Naive B cell (primary cell): ENCODE measurements around the gene GRIN3B. TPM values are rescaled to one million over a fixed set of nuclear protein-coding genes. Genes with fewer than 3 reads are reported as not detected.

ENCODE experiments used
- ATAC-seq, 2 donors: fragments of 150-1000 bp; cut with Tn5 transposase; 2 replicates each; pipeline ENCODE4 v1.10.0; 2021; ENCODE audit warnings: low read depth in 2 of 2, mild to moderate bottlenecking in 2 of 2, moderate library complexity in 2 of 2
- DNase-seq: peaks from one replicate; pipeline ENCODE4 v3.0.0; 2022
- H3K27ac Mint-ChIP-seq, 6 donors: one replicate each; pipeline ENCODE4 v1.8.0; 2020 to 2022; ENCODE audit warnings: mild to moderate bottlenecking in 6 of 6, mixed read lengths in 6 of 6, moderate library complexity in 5 of 6, inconsistent platforms in 2 of 6
- H3K27me3 Mint-ChIP-seq, 3 donors: one replicate each; pipeline ENCODE4 v1.8.0; 2021 to 2022; ENCODE audit warnings: mixed read lengths in 3 of 3, mild to moderate bottlenecking in 1 of 3
- H3K36me3 Mint-ChIP-seq, 2 donors: one replicate each; pipeline ENCODE4 v1.8.0; 2020 to 2022; ENCODE audit warnings: mixed read lengths in 2 of 2, inconsistent platforms in 1 of 2, mild to moderate bottlenecking in 1 of 2
- H3K4me1 Mint-ChIP-seq, 3 donors: one replicate each; pipeline ENCODE4 v1.8.0; 2020 to 2022; ENCODE audit warnings: mixed read lengths in 3 of 3, inconsistent platforms in 1 of 3, mild to moderate bottlenecking in 1 of 3, moderate library complexity in 1 of 3
- H3K4me3 Mint-ChIP-seq, 8 donors: one replicate each; pipeline ENCODE4 v1.8.0; 2020 to 2022; ENCODE audit warnings: mild to moderate bottlenecking in 8 of 8, mixed read lengths in 8 of 8, moderate library complexity in 8 of 8, inconsistent platforms in 2 of 8
- H3K9me3 Mint-ChIP-seq, 7 donors: one replicate each; pipeline ENCODE4 v1.8.0; 2020 to 2022; ENCODE audit warnings: mixed read lengths in 7 of 7, mild to moderate bottlenecking in 5 of 7, inconsistent platforms in 2 of 7, moderate library complexity in 1 of 7
- polyA plus RNA-seq, 6 donors: library from polyadenylated mRNA; unstranded; fragments of 300-500 nt; fragmentation: Illumina TruSeq; gene quantifications; one replicate each; pipeline ENCODE4 v1.2.3, GENCODE V29; 2021; ENCODE audit warnings: low read depth in 6 of 6

The GRIN3B gene
- polyA plus RNA-seq, 6 donors from 2014 or later, result not detected

DNA sequence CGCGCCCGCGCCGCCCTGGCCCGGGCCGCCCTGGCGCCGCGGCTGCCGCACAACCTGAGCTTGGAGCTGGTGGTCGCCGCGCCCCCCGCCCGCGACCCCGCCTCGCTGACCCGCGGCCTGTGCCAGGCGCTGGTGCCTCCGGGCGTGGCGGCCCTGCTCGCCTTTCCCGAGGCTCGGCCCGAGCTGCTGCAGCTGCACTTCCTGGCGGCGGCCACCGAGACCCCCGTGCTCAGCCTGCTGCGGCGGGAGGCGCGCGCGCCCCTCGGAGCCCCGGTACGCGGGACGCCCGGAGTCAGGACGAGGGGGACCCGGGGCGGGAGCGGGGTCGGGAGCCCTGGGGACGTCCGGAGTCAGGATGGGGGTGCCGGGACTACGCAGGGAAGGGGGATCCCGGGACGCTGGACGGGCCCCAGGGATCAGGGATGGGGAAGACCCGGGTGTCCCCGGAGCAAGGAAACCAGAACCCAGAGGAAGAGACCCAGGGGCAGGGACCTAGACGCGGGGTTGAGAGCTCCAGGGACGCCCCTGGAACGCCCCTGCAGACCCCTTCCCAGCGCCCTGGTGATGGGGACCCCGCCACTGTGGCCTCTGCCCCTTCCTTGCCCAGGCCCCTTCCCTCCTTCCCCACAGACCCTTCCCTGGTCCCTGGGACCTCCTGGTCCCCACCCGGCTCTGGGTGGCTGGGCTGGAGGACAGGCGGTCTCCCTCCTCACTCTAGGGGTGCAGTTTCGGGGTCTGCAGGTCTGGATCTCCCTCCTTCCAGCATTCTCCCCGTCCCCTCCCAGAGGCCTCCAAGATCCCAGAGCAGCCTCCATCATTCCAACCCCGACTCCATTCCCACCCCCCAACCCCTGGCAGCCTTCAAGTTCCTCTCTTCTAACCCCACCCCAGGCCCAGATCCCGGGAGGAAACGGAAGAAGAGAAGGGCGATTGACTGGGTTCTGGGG, 645 bp downstream of the GRIN3B start:
- Mint-ChIP-seq H3K36me3 (no peaks in the 10 kb centered on the region), H3K27me3 (peaks cover 24 to 52% (median 45%) of the 10 kb centered on the region in 3 donors), H3K4me1 (peaks cover 15 to 27% (median 19%) of the 10 kb centered on the region in 3 donors), H3K4me3 (peak overlapping the region in 6 of 8 donors; percentile 45 to 69 (median 62)), H3K9me3 (peaks cover 0 to 1% (median 0%) of the 10 kb centered on the region in 7 donors), H3K27ac (peak overlapping the region in 1 of 6 donors; percentile 56)
- ATAC-seq (no peak), DNase-seq (no peak)

DNA sequence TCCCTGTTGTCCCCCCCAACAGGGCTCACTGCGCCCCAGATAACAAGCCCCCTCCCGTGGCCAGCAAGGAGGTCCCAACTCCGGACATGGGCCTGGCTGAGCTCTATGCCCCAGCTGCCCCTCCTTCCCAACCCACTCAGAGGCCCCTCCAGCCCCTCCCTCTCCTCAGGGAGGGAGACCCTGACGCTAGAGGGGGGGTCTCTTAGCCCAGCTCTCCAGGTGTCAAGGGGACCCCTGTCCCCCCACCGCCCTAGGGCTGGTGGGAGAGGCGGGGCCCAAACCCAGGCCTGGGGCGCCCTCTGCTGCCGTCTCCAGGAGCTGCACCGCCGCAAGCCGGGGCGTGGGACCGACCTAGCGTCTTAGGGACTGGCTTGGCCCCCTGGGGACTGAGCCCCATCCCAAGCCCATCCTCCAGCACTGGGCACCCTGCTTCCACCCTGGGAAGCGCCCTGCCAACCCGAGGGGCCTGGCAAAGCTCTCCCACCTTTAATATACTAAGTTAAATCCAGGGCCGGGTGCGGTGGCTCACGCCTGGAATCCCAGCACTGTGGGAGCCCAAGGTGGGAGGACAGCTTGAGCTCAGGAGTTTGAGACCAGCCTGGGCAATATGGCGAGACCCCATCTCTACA, 1.4 kb downstream of the GRIN3B start:
- no peak overlapping the region for H3K27ac Mint-ChIP-seq

DNA sequence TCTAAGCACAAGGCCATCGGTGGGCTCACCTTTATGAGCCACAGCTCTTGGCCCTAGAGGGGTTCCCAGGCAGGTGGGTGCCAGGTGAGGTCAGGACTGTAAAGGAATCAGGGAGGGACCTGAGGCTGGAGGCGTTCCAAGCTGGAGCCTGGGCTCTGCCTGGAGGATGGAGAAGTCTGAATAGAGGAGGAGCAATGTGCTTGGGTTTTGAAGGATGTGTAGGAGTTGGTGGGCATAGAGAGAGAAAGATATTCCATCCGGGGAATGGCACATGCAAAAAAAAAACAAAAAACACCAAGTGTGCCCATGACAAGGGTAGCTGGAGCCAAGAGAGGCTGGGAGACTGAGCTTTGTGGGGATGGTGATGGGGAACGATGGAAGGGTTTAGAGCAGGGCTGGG, 2.4 kb downstream of the GRIN3B start:
- Mint-ChIP-seq H3K27ac (no peak overlapping the region), H3K4me3 (no peak overlapping the region)

More for the DNA sequence above, 1.4 kb downstream of the GRIN3B start:
- DNase-seq (peak; percentile 62), ATAC-seq (peak; percentile 71 to 74)
- Mint-ChIP-seq H3K36me3 (peaks cover 0 to under 1% of the 10 kb centered on the region in 2 donors), H3K4me1 (peaks cover 10 to 22% (median 13%) of the 10 kb centered on the region in 3 donors), H3K4me3 (peak overlapping the region in 4 of 8 donors; percentile 19 to 69 (median 44)), H3K27me3 (peaks cover 21 to 45% (median 37%) of the 10 kb centered on the region in 3 donors), H3K9me3 (peaks cover 0 to 1% (median 0%) of the 10 kb centered on the region in 7 donors)

DNA sequence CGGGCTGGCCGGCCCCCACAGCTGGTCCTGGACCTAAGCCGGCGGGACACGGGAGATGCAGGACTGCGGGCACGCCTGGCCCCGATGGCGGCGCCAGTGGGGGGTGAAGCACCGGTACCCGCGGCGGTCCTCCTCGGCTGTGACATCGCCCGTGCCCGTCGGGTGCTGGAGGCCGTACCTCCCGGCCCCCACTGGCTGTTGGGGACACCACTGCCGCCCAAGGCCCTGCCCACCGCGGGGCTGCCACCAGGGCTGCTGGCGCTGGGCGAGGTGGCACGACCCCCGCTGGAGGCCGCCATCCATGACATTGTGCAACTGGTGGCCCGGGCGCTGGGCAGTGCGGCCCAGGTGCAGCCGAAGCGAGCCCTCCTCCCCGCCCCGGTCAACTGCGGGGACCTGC, 3.1 kb downstream of the GRIN3B start:
- H3K4me3 Mint-ChIP-seq, result no peak overlapping the region
- ATAC-seq (no peak), DNase-seq (no peak)
- H3K36me3 Mint-ChIP-seq, result peaks cover 0 to 5% of the 10 kb centered on the region in 2 donors
- H3K9me3 Mint-ChIP-seq, result peaks cover 0 to 1% (median 0%) of the 10 kb centered on the region in 7 donors
- peaks cover 7 to 28% (median 18%) of the 10 kb centered on the region in 3 donors for H3K4me1 Mint-ChIP-seq
- H3K27ac Mint-ChIP-seq, result no peak overlapping the region
- H3K27me3 Mint-ChIP-seq, result peaks cover 12 to 29% (median 28%) of the 10 kb centered on the region in 3 donors

More for the DNA sequence above, 2.4 kb downstream of the GRIN3B start:
- Mint-ChIP-seq H3K36me3 (peaks cover 0 to 5% of the 10 kb centered on the region in 2 donors), H3K4me1 (peaks cover 9 to 28% (median 18%) of the 10 kb centered on the region in 3 donors), H3K9me3 (peaks cover 0 to 1% (median 0%) of the 10 kb centered on the region in 7 donors), H3K27me3 (peaks cover 18 to 36% (median 35%) of the 10 kb centered on the region in 3 donors)
- ATAC-seq (no peak), DNase-seq (no peak)

DNA sequence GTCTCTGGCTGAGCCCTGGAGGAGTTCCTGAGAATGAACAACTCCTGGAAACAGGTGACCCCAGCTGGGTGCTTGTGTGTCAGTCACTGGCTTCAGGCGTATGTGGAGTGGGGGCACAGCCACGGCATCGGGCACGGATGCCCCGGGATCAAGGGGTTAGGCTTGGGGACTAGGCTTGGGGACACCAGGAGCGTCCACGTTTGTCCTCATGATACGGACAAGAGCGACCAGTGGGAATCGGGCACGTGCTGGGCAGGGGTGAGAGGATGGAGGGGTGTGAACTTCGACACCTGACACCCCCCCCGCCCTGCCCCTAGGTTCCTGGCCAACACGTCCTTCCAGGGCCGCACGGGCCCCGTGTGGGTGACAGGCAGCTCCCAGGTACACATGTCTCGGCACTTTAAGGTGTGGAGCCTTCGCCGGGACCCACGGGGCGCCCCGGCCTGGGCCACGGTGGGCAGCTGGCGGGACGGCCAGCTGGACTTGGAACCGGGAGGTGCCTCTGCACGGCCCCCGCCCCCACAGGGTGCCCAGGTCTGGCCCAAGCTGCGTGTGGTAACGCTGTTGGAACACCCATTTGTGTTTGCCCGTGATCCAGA, 4.1 kb downstream of the GRIN3B start:
- Mint-ChIP-seq H3K4me3 (no peak overlapping the region), H3K9me3 (peaks cover 0 to 1% (median 0%) of the 10 kb centered on the region in 7 donors), H3K4me1 (peaks cover 7 to 24% (median 13%) of the 10 kb centered on the region in 3 donors), H3K27me3 (peaks cover 6 to 19% (median 18%) of the 10 kb centered on the region in 3 donors), H3K27ac (peak overlapping the region in 1 of 6 donors; percentile 78), H3K36me3 (peaks cover 0 to 5% of the 10 kb centered on the region in 2 donors)
- DNase-seq (no peak), ATAC-seq (no peak)

DNA sequence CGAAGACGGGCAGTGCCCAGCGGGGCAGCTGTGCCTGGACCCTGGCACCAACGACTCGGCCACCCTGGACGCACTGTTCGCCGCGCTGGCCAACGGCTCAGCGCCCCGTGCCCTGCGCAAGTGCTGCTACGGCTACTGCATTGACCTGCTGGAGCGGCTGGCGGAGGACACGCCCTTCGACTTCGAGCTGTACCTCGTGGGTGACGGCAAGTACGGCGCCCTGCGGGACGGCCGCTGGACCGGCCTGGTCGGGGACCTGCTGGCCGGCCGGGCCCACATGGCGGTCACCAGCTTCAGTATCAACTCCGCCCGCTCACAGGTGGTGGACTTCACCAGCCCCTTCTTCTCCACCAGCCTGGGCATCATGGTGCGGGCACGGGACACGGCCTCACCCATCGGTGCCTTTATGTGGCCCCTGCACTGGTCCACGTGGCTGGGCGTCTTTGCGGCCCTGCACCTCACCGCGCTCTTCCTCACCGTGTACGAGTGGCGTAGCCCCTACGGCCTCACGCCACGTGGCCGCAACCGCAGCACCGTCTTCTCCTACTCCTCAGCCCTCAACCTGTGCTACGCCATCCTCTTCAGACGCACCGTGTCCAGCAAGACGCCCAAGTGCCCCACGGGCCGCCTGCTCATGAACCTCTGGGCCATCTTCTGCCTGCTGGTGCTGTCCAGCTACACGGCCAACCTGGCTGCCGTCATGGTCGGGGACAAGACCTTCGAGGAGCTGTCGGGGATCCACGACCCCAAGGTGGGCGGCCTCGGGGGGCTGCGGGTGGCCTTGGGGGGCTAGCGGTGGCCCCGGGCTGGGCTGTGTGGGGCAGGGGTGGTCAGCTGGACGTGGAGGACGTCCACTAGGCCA, 4.8 kb downstream of the GRIN3B start:
- H3K4me1 Mint-ChIP-seq, result peaks cover 7 to 22% (median 12%) of the 10 kb centered on the region in 3 donors
- peaks cover 5 to 16% (median 12%) of the 10 kb centered on the region in 3 donors for H3K27me3 Mint-ChIP-seq
- peaks cover 0 to 5% of the 10 kb centered on the region in 2 donors for H3K36me3 Mint-ChIP-seq
- peaks cover 0 to 1% (median 0%) of the 10 kb centered on the region in 7 donors for H3K9me3 Mint-ChIP-seq
- no peak overlapping the region for H3K4me3 Mint-ChIP-seq
- no peak for DNase-seq
- no peak for ATAC-seq
- peak overlapping the region in 1 of 6 donors; percentile 48 for H3K27ac Mint-ChIP-seq

GRCh38 chr19:1006711-1007398, 6.6 kb downstream of the GRIN3B start:
- DNase-seq (no peak), ATAC-seq (no peak)
- peaks cover 0 to 5% of the 10 kb centered on the region in 2 donors for H3K36me3 Mint-ChIP-seq
- H3K27me3 Mint-ChIP-seq, result peaks cover 5 to 9% (median 7%) of the 10 kb centered on the region in 3 donors
- H3K27ac Mint-ChIP-seq, result peak overlapping the region in 2 of 6 donors; percentile 57 to 82
- peaks cover 0 to 1% (median 0%) of the 10 kb centered on the region in 7 donors for H3K9me3 Mint-ChIP-seq
- H3K4me3 Mint-ChIP-seq, result no peak overlapping the region
- H3K4me1 Mint-ChIP-seq, result peaks cover 4 to 12% (median 7%) of the 10 kb centered on the region in 3 donors

DNA sequence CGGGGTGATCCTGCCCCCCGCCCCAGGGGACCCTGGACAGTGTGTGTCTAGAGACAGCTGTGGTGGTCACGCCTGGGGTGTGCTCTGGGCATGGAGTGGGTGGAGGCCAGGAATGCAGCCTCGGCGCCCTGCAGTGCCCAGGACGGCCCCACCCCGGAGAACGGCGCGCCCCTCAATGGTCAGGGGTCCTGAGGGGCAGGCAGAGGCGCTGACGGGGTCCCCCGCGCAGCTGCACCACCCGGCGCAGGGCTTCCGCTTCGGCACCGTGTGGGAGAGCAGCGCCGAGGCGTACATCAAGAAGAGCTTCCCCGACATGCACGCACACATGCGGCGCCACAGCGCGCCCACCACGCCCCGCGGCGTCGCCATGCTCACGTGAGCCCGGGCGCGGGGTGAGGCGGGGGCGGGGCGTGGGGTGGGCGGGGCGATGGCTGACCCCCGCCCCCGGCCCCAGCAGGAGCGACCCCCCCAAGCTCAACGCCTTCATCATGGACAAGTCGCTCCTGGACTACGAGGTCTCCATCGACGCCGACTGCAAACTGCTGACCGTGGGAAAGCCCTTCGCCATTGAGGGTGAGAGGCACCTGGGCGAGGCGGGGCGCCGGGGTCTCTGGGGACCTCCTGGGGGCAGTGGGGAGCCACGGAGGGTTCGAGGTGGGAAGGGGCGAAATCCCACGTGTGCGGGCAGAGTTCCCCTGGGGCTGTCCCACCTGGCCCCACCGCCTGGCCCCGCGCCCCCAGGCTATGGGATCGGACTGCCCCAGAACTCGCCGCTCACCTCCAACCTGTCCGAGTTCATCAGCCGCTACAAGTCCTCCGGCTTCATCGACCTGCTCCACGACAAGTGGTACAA, 7.4 kb downstream of the GRIN3B start:
- no peak for ATAC-seq
- peak overlapping the region in 1 of 6 donors; percentile 57 for H3K27ac Mint-ChIP-seq
- H3K27me3 Mint-ChIP-seq, result peaks cover 2 to 5% (median 3%) of the 10 kb centered on the region in 3 donors

GRCh38 chr19:1008268-1009040, 8.2 kb downstream of the GRIN3B start:
- H3K27me3 Mint-ChIP-seq, result no peaks in the 10 kb centered on the region
- H3K4me3 Mint-ChIP-seq, result peak overlapping the region in 1 of 8 donors; percentile 51
- DNase-seq (no peak), ATAC-seq (no peak)
- no peak overlapping the region for H3K27ac Mint-ChIP-seq
- peaks cover 0 to 7% (median 7%) of the 10 kb centered on the region in 3 donors for H3K4me1 Mint-ChIP-seq
- peaks cover 0 to 1% (median 0%) of the 10 kb centered on the region in 7 donors for H3K9me3 Mint-ChIP-seq
- peaks cover 0 to 5% of the 10 kb centered on the region in 2 donors for H3K36me3 Mint-ChIP-seq

More for the DNA sequence above, 7.4 kb downstream of the GRIN3B start:
- no peak for DNase-seq
- no peak overlapping the region for H3K4me3 Mint-ChIP-seq
- H3K36me3 Mint-ChIP-seq, result peaks cover 0 to 5% of the 10 kb centered on the region in 2 donors
- peaks cover 3 to 8% (median 7%) of the 10 kb centered on the region in 3 donors for H3K4me1 Mint-ChIP-seq
- peaks cover 0 to 1% (median 0%) of the 10 kb centered on the region in 7 donors for H3K9me3 Mint-ChIP-seq

GRCh38 chr19:1009041-1009980, 9.1 kb downstream of the GRIN3B start:
- Mint-ChIP-seq H3K27ac (no peak overlapping the region), H3K9me3 (peaks cover 0 to 1% (median 0%) of the 10 kb centered on the region in 7 donors), H3K36me3 (peaks cover 0 to 5% of the 10 kb centered on the region in 2 donors), H3K27me3 (no peaks in the 10 kb centered on the region), H3K4me1 (peaks cover 2 to 14% (median 7%) of the 10 kb centered on the region in 3 donors), H3K4me3 (no peak overlapping the region)
- DNase-seq (no peak), ATAC-seq (no peak)
